Neuronal stem cell (in vitro differentiated cells): Measurements from ENCODE around the gene SLC6A17.
A peak's percentile ranks its signal among the peaks of the same experiment; 100 is the strongest.

Experiments
- DNase-seq: peaks from one replicate; pipeline ENCODE4 v3.0.0-alpha.2; 2013; ENCODE audit warnings: low spot score
- H2AFZ ChIP-seq: one replicate; pipeline ENCODE4 v1.6.1; 2013; ENCODE audit warnings: mild to moderate bottlenecking, low read length, inconsistent platforms
- H2AK5ac ChIP-seq: 2 replicates; pipeline ENCODE4 v1.6.1; 2013; ENCODE audit warnings: low read depth, mild to moderate bottlenecking, inconsistent platforms, low read length, moderate library complexity, mixed read lengths
- H2BK120ac ChIP-seq: 2 replicates; pipeline ENCODE4 v1.6.1; 2013; ENCODE audit warnings: low read depth, mild to moderate bottlenecking, inconsistent platforms, low read length, moderate library complexity, mixed read lengths
- H2BK12ac ChIP-seq: one replicate; pipeline ENCODE4 v1.6.1; 2013; ENCODE audit warnings: low read length, inconsistent platforms
- H2BK15ac ChIP-seq: 2 replicates; pipeline ENCODE4 v1.6.1; 2013; ENCODE audit warnings: mild to moderate bottlenecking, low read length, inconsistent platforms, mixed read lengths
- H2BK5ac ChIP-seq: one replicate; pipeline ENCODE4 v1.6.1; 2013; ENCODE audit warnings: inconsistent platforms, mild to moderate bottlenecking, low read length, moderate library complexity
- H3K14ac ChIP-seq: one replicate; pipeline ENCODE4 v1.6.1; 2013; ENCODE audit warnings: low read length, inconsistent platforms
- H3K18ac ChIP-seq: 2 replicates; pipeline ENCODE4 v1.6.1; 2013; ENCODE audit warnings: low read length, inconsistent platforms
- H3K23ac ChIP-seq: 2 replicates; pipeline ENCODE4 v1.6.1; 2013; ENCODE audit warnings: low read depth, mild to moderate bottlenecking, mixed read lengths, low read length, inconsistent platforms; ENCODE audit not compliant: poor library complexity
- H3K27ac ChIP-seq: replicated peaks from 3 replicates; pipeline ENCODE4 v1.5.1; 2013; ENCODE audit warnings: low read length, inconsistent platforms
- H3K27me3 ChIP-seq, 3 experiments: 2 replicates each; pipeline ENCODE4 v1.6.1; 2013; ENCODE audit warnings: low read length in 3 of 3, mild to moderate bottlenecking in 2 of 3, inconsistent platforms in 1 of 3, low read depth in 1 of 3, mixed read lengths in 1 of 3, moderate library complexity in 1 of 3; ENCODE audit not compliant: control insufficient read depth in 3 of 3, insufficient read depth in 3 of 3
- H3K36me3 ChIP-seq, 2 donors: replicated peaks in 1 of 2; 2 replicates each; pipeline ENCODE4 v1.6.1; 2013; ENCODE audit warnings: low read length in 2 of 2; ENCODE audit not compliant: control insufficient read depth in 2 of 2, insufficient read depth in 2 of 2
- H3K4ac ChIP-seq: 2 replicates; pipeline ENCODE4 v1.6.1; 2013; ENCODE audit warnings: inconsistent platforms, mild to moderate bottlenecking, low read length, moderate library complexity
- H3K4me1 ChIP-seq, 2 donors: 1 replicate in 1 of 2; 2 replicates in 1 of 2; pipeline ENCODE4 v1.6.1; 2013; ENCODE audit warnings: low read length in 2 of 2, low read depth in 1 of 2; ENCODE audit not compliant: control insufficient read depth in 2 of 2, insufficient read depth in 1 of 2
- H3K4me2 ChIP-seq: one replicate; pipeline ENCODE4 v1.6.1; 2013; ENCODE audit warnings: mild to moderate bottlenecking, low read length, inconsistent platforms; ENCODE audit not compliant: insufficient read depth, poor library complexity, severe bottlenecking
- H3K4me3 ChIP-seq, 2 donors: 2 replicates each; pipeline ENCODE4 v1.5.1; 2013; ENCODE audit warnings: low read length in 2 of 2, mild to moderate bottlenecking in 2 of 2, inconsistent platforms in 1 of 2, moderate library complexity in 1 of 2
- H3K79me1 ChIP-seq: one replicate; pipeline ENCODE4 v1.6.1; 2013; ENCODE audit warnings: low read depth, mild to moderate bottlenecking, inconsistent platforms, low read length, moderate library complexity
- H3K9ac ChIP-seq: one replicate; pipeline ENCODE4 v1.6.1; 2013; ENCODE audit warnings: mild to moderate bottlenecking, low read depth, low read length, inconsistent platforms; ENCODE audit not compliant: poor library complexity
- H3K9me3 ChIP-seq, 2 donors: replicated peaks in 1 of 2; 2 replicates each; pipeline versions ENCODE3 to v1.6.1; 2013; ENCODE audit warnings: low read length in 2 of 2, mild to moderate bottlenecking in 2 of 2, inconsistent platforms in 1 of 2, low read depth in 1 of 2, mixed read lengths in 1 of 2, moderate library complexity in 1 of 2; ENCODE audit not compliant: control insufficient read depth in 2 of 2, insufficient read depth in 1 of 2
- H4K8ac ChIP-seq: one replicate; pipeline ENCODE4 v1.6.1; 2013; ENCODE audit warnings: low read depth, mild to moderate bottlenecking, inconsistent platforms, low read length, moderate library complexity
- H4K91ac ChIP-seq: one replicate; pipeline ENCODE4 v1.6.1; 2013; ENCODE audit warnings: low read length, low read depth, mild to moderate bottlenecking, inconsistent platforms; ENCODE audit not compliant: poor library complexity
- WGBS, 2 donors: extraction: QIAGEN DNeasy Blood & Tissue Kit; methylation state at CpG; one replicate each; pipeline ENCODE4 v1.1.7; 2013; ENCODE audit warnings: missing lambda C conversion rate in 2 of 2, mixed read lengths in 1 of 2; ENCODE audit not compliant: insufficient read length in 2 of 2, insufficient replicate concordance in 1 of 2; ENCODE audit errors: extremely low coverage in 2 of 2; 5-methylcytosine and 5-hydroxymethylcytosine counted together

The SLC6A17 gene

DNA sequence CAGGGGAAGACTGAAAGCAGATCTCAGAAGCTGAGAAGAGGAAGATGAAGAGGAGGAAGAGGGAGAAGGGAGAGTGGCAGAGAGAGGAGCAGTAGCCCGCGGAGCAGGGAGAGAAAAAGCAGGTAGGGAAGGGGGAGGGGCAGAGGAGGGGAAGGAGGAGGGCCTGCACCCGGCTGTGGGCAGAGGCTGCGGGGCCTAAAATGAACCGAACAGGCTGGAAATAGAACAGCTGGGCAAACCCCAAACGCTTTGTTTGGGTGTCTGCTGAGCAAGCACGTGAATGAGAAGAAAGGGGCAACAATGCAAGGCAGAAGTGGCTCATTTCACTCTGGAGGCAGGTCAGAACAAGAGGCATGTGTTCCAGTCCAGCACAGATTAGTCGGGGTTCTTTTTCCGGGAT, 93.3 kb downstream of the SLC6A17 start:
- H3K4me3 ChIP-seq, result peak overlapping the region in 1 of 2 donors; percentile 18
- no peak overlapping the region for H3K27ac ChIP-seq

DNA sequence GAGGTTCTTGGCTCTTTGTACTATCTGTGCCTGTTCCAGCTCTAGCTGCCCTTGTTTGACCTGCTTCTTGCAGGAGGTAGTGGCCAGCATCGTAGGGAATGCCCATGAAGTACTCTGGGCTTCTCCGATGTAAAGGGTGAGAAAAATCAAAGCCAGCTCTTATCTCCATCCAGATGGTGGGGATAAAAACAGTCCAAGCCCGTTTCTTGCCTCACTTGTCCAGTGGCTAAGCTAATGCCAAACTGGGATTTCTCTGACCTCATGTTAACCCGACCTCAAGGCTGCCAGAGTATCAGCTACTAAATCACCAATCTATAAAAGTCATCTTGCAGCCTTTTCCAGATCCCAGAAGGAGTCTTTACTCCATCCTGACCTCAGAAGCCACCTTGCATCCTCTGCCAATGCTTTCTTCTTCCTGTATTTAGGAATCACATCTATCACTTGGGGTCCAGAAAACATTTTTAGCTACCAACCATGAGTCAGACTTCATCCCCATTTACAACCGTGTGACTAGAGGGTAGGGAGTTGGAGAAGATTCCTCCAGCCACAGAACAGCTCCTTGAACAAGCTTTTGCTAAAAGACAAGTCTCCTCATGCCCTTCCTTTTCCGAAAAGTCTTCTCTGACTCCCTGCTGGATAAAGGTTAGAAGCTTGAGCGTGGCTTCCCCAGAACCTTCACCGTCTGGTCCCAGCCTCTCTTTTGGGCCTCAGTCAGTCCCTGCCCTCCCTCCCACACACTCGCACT, 95.8 kb downstream of the SLC6A17 start:
- H2BK15ac ChIP-seq, result no peak overlapping the region
- WGBS, 2 donors, result no CpG with 5 or more reads among the region's 9 CpGs
- no peak overlapping the region for H2AK5ac ChIP-seq
- H2BK5ac ChIP-seq, result no peak overlapping the region
- peaks cover 6 to 8% of the 10 kb centered on the region in 2 donors for H3K4me1 ChIP-seq
- no peak overlapping the region for H3K27ac ChIP-seq
- H3K4me3 ChIP-seq, result no peak overlapping the region
- no peaks in the 10 kb centered on the region for H3K9me3 ChIP-seq
- H2AFZ ChIP-seq, result no peak overlapping the region
- no peak overlapping the region for H2BK120ac ChIP-seq
- H3K36me3 ChIP-seq, result no peaks in the 10 kb centered on the region
- no peak overlapping the region for H3K23ac ChIP-seq
- H3K27me3 ChIP-seq, result peaks cover 0 to 34% (median 0%) of the 10 kb centered on the region in 3 experiments
- H3K79me1 ChIP-seq, result no peaks in the 10 kb centered on the region
- DNase-seq, result no peak
- no peak overlapping the region for H3K4me2 ChIP-seq
- H4K8ac ChIP-seq, result no peak overlapping the region
- H2BK12ac ChIP-seq, result no peak overlapping the region
- no peak overlapping the region for H3K18ac ChIP-seq
- H3K14ac ChIP-seq, result no peak overlapping the region
- no peak overlapping the region for H3K9ac ChIP-seq
- no peak overlapping the region for H4K91ac ChIP-seq
- no peak overlapping the region for H3K4ac ChIP-seq

More for the DNA sequence above, 93.3 kb downstream of the SLC6A17 start:
- Histone ChIP-seq H3K79me1 (no peaks in the 10 kb centered on the region), H2BK120ac (no peak overlapping the region), H3K23ac (no peak overlapping the region), H3K9me3 (no peaks in the 10 kb centered on the region), H4K91ac (no peak overlapping the region), H3K14ac (no peak overlapping the region), H3K9ac (no peak overlapping the region), H3K4me1 (peaks cover 6 to 8% of the 10 kb centered on the region in 2 donors), H2BK12ac (peak overlapping the region; percentile 42), H2BK5ac (no peak overlapping the region), H2BK15ac (no peak overlapping the region), H3K4me2 (no peak overlapping the region), H4K8ac (no peak overlapping the region), H2AFZ (peak overlapping the region; percentile 82), H3K36me3 (no peaks in the 10 kb centered on the region), H2AK5ac (no peak overlapping the region), H3K27me3 (peaks cover 0 to 31% (median 0%) of the 10 kb centered on the region in 3 experiments), H3K4ac (no peak overlapping the region), H3K18ac (peak overlapping the region; percentile 73)
- DNase-seq, result no peak
- WGBS, 2 donors, result no CpG with 5 or more reads among the region's 9 CpGs

GRCh38 chr1:110248746-110249145, 98.5 kb downstream of the SLC6A17 start:
- no peak overlapping the region for H4K91ac ChIP-seq
- H3K27ac ChIP-seq, result no peak overlapping the region
- WGBS, 2 donors, result no CpG with 5 or more reads among the region's 4 CpGs
- peaks cover under 1% of the 10 kb centered on the region in 2 donors for H3K4me1 ChIP-seq
- no peak overlapping the region for H3K4me2 ChIP-seq
- H3K9ac ChIP-seq, result no peak overlapping the region
- H3K27me3 ChIP-seq, result peaks cover 0 to 30% (median 0%) of the 10 kb centered on the region in 3 experiments
- no peak overlapping the region for H3K4ac ChIP-seq
- no peak overlapping the region for H3K4me3 ChIP-seq
- H3K18ac ChIP-seq, result no peak overlapping the region
- no peaks in the 10 kb centered on the region for H3K9me3 ChIP-seq
- no peaks in the 10 kb centered on the region for H3K79me1 ChIP-seq
- H2BK15ac ChIP-seq, result no peak overlapping the region
- no peak overlapping the region for H4K8ac ChIP-seq
- H2BK5ac ChIP-seq, result no peak overlapping the region
- no peaks in the 10 kb centered on the region for H3K36me3 ChIP-seq
- H3K23ac ChIP-seq, result no peak overlapping the region
- no peak overlapping the region for H2AFZ ChIP-seq
- DNase-seq, result no peak
- no peak overlapping the region for H3K14ac ChIP-seq
- no peak overlapping the region for H2BK120ac ChIP-seq
- H2AK5ac ChIP-seq, result no peak overlapping the region
- no peak overlapping the region for H2BK12ac ChIP-seq

DNA sequence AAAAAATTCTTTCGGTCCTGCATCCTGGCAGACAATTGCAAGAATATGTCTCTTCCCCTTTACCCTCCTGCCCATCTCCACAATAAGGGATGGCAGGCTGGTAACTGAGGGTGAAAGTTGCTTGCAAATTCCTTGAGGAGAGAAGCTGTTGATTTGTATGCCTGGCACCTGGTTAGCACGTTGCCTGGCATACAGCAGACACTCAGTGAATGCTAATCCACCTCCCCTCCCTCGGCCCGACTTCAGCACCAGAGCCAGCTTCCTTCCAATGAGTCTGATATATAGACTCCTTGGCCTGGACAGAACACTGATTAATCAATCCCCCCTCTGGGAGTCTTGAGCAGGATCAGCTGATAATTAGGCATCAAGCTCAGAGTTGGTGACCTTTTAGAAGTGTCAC, 99.0 kb downstream of the SLC6A17 start:
- H3K9me3 ChIP-seq, result no peaks in the 10 kb centered on the region
- H4K8ac ChIP-seq, result no peak overlapping the region
- no peaks in the 10 kb centered on the region for H3K79me1 ChIP-seq
- H3K9ac ChIP-seq, result no peak overlapping the region
- H3K4me3 ChIP-seq, result no peak overlapping the region
- peaks cover 0 to 25% (median 0%) of the 10 kb centered on the region in 3 experiments for H3K27me3 ChIP-seq
- no peak overlapping the region for H3K27ac ChIP-seq
- H3K4me2 ChIP-seq, result no peak overlapping the region
- H2BK5ac ChIP-seq, result no peak overlapping the region
- no peak overlapping the region for H3K18ac ChIP-seq
- no peak overlapping the region for H2BK120ac ChIP-seq
- no peak overlapping the region for H2AFZ ChIP-seq
- no peaks in the 10 kb centered on the region for H3K36me3 ChIP-seq
- H3K14ac ChIP-seq, result no peak overlapping the region
- no peaks in the 10 kb centered on the region for H3K4me1 ChIP-seq
- H2BK15ac ChIP-seq, result no peak overlapping the region
- no peak overlapping the region for H3K23ac ChIP-seq
- DNase-seq, result no peak
- no peak overlapping the region for H3K4ac ChIP-seq
- H2BK12ac ChIP-seq, result no peak overlapping the region
- no peak overlapping the region for H2AK5ac ChIP-seq
- no CpG with 5 or more reads among the region's 4 CpGs for WGBS, 2 donors
- H4K91ac ChIP-seq, result no peak overlapping the region
